ENCODE measurements around the gene ASNS.
"Not testable (repeated sequence)": the region's sequence is repeated elsewhere in the genome, so short reads cannot be mapped to it uniquely, and the experiment has no call there.

Gene ASNS

GRCh38 chr7:97865104-97865503 lies 7.1 kb downstream of the ASNS start:
- Histone ChIP-seq H3K27ac (ENCODE audit: low read depth, low read length) (no peak overlapping the region), H3K36me3 (ENCODE audit: control insufficient read depth, insufficient read depth, low read length) (peaks cover 74% of the 10 kb centered on the region), H3K27me3 (ENCODE audit: control insufficient read depth, insufficient read depth, low read length) (no peaks in the 10 kb centered on the region), H3K9ac (ENCODE audit: low read depth, low read length) (no peak overlapping the region), H3K9me3 (ENCODE audit: control insufficient read depth, insufficient read depth, low read length) (no peaks in the 10 kb centered on the region), H3K4me3 (ENCODE audit: low read depth, low read length) (no peak overlapping the region), H3K4me1 (ENCODE audit: control insufficient read depth, insufficient read depth, low read length) (no peaks in the 10 kb centered on the region)

DNA sequence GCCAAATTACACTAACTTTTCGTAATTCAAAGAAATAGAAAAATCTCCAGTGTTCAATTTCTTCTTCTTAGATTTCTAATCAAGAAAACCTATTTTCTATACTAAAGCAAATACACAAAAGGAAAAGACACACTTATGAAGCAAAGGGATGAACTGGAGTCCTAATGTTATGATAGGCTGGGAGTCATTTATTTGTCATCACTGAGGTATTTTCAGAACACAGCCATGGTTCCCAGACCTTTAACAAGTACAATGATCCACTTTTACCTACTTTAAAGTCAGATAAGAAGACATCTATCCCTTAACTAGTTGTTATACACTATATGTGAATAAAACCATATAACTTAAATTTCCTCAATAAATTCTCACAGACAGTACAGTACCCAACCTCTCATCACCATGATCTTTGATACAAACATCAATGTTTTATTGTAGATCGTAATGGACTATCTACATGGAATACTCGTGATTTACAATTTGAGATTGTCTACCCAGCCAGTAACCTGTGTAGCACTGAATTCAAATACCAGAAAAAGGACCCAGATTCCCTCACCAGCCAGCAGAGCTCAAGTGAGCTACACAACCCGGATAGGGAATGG lies 12.5 kb downstream of the ASNS start:
- peaks cover 79% of the 10 kb centered on the region for H3K36me3 ChIP-seq (ENCODE audit: control insufficient read depth, insufficient read depth, low read length)
- H3K27me3 ChIP-seq (ENCODE audit: control insufficient read depth, insufficient read depth, low read length) = no peaks in the 10 kb centered on the region
- H3K27ac ChIP-seq (ENCODE audit: low read depth, low read length) = no peak overlapping the region
- no peak overlapping the region for H3K9ac ChIP-seq (ENCODE audit: low read depth, low read length)
- no peak overlapping the region for H3K4me3 ChIP-seq (ENCODE audit: low read depth, low read length)
- no peaks in the 10 kb centered on the region for H3K4me1 ChIP-seq (ENCODE audit: control insufficient read depth, insufficient read depth, low read length)
- no peaks in the 10 kb centered on the region for H3K9me3 ChIP-seq (ENCODE audit: control insufficient read depth, insufficient read depth, low read length)

DNA sequence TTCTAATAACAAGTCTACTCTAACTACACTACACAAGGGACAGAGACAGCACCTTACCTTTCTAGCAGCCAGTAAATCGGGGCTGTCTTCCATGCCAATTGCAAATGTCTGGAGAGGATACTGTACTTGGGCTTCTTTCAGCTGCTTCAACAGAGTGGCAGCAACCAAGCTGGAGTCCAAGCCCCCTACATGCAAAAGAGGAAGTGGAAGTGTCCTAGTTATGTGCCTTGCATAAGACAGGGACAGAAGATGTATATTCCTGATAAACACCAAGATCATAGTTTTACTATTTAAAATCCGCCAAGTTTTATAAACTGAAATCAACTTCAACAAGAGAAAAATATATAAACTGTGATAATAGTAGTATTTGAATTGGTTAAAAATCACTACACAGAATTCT lies 14.0 kb downstream of the ASNS start:
- Histone ChIP-seq H3K4me1 (ENCODE audit: control insufficient read depth, insufficient read depth, low read length) (no peaks in the 10 kb centered on the region), H3K27me3 (ENCODE audit: control insufficient read depth, insufficient read depth, low read length) (no peaks in the 10 kb centered on the region), H3K36me3 (ENCODE audit: control insufficient read depth, insufficient read depth, low read length) (peaks cover 80% of the 10 kb centered on the region), H3K27ac (ENCODE audit: low read depth, low read length) (no peak overlapping the region), H3K9ac (ENCODE audit: low read depth, low read length) (no peak overlapping the region), H3K9me3 (ENCODE audit: control insufficient read depth, insufficient read depth, low read length) (no peaks in the 10 kb centered on the region), H3K4me3 (ENCODE audit: low read depth, low read length) (no peak overlapping the region)

DNA sequence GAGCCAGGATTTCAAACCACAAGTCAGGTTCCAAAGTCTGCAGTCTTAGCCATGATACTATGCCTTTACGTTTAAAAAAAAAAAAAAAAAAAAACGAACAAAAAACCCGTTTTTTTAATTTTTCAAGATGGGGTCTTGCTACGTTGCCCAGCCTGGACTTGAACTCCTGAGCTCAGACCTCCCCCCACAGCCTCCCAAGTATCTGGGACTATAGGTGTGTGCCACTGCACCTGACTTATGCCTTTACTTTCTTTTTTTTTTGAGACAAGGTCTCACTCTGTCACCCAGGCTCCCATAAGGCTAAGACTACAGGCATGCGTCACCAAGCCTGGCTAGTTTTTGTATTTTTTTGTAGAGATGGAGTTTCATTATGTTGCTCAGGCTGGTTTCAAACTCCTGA lies 14.7 kb downstream of the ASNS start:
- no peak overlapping the region for H3K4me3 ChIP-seq (ENCODE audit: low read depth, low read length)
- H3K27ac ChIP-seq (ENCODE audit: low read depth, low read length) = no peak overlapping the region
- peaks cover 80% of the 10 kb centered on the region for H3K36me3 ChIP-seq (ENCODE audit: control insufficient read depth, insufficient read depth, low read length)
- no peak overlapping the region for H3K9ac ChIP-seq (ENCODE audit: low read depth, low read length)
- H3K4me1 ChIP-seq (ENCODE audit: control insufficient read depth, insufficient read depth, low read length) = no peaks in the 10 kb centered on the region
- H3K9me3 ChIP-seq (ENCODE audit: control insufficient read depth, insufficient read depth, low read length) = no peaks in the 10 kb centered on the region
- H3K27me3 ChIP-seq (ENCODE audit: control insufficient read depth, insufficient read depth, low read length) = no peaks in the 10 kb centered on the region

GRCh38 chr7:97851683-97852082 lies 20.5 kb downstream of the ASNS start:
- H3K4me3 ChIP-seq (ENCODE audit: low read depth, low read length) = no peak overlapping the region
- no peaks in the 10 kb centered on the region for H3K27me3 ChIP-seq (ENCODE audit: control insufficient read depth, insufficient read depth, low read length)
- no peaks in the 10 kb centered on the region for H3K9me3 ChIP-seq (ENCODE audit: control insufficient read depth, insufficient read depth, low read length)
- no peaks in the 10 kb centered on the region for H3K4me1 ChIP-seq (ENCODE audit: control insufficient read depth, insufficient read depth, low read length)
- H3K9ac ChIP-seq (ENCODE audit: low read depth, low read length) = no peak overlapping the region
- peaks cover 53% of the 10 kb centered on the region for H3K36me3 ChIP-seq (ENCODE audit: control insufficient read depth, insufficient read depth, low read length)
- no peak overlapping the region for H3K27ac ChIP-seq (ENCODE audit: low read depth, low read length)

- not testable (repeated sequence) for H3K4me1 ChIP-seq (ENCODE audit: control insufficient read depth, insufficient read depth, low read length); H3K9ac ChIP-seq (ENCODE audit: low read depth, low read length); H3K9me3 ChIP-seq (ENCODE audit: control insufficient read depth, insufficient read depth, low read length); H3K27me3 ChIP-seq (ENCODE audit: control insufficient read depth, insufficient read depth, low read length); H3K4me3 ChIP-seq (ENCODE audit: low read depth, low read length); H3K27ac ChIP-seq (ENCODE audit: low read depth, low read length)
- peaks cover 41% of the 10 kb centered on the region for H3K36me3 ChIP-seq (ENCODE audit: control insufficient read depth, insufficient read depth, low read length)
Observed at GRCh38 chr7:97850262-97851031, 21.8 kb downstream of the ASNS start.

DNA sequence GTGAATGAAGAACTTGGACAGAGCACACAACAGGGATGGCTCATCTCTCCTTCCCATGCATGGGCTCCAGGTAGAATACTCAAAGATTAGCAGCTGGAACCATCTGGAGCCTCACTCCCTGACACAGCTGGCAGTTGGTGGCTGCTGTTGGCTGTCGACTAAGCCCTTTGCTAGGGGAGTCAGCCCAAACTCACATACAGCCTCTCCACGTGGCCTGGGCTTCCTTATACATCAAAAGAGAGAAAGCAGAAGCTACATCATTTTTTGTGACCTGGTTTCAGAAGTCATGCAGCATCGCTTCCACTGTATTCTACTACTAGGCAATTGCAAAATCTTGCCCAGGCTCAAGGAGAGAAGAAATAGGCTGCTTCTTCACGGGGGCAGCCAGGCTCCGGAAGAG lies 24.4 kb downstream of the ASNS start:
- Histone ChIP-seq H3K27me3 (ENCODE audit: control insufficient read depth, insufficient read depth, low read length) (no peaks in the 10 kb centered on the region), H3K27ac (ENCODE audit: low read depth, low read length) (no peak overlapping the region), H3K9me3 (ENCODE audit: control insufficient read depth, insufficient read depth, low read length) (peaks cover 6% of the 10 kb centered on the region), H3K4me3 (ENCODE audit: low read depth, low read length) (no peak overlapping the region), H3K9ac (ENCODE audit: low read depth, low read length) (no peak overlapping the region), H3K36me3 (ENCODE audit: control insufficient read depth, insufficient read depth, low read length) (peaks cover 14% of the 10 kb centered on the region), H3K4me1 (ENCODE audit: control insufficient read depth, insufficient read depth, low read length) (no peaks in the 10 kb centered on the region)

DNA sequence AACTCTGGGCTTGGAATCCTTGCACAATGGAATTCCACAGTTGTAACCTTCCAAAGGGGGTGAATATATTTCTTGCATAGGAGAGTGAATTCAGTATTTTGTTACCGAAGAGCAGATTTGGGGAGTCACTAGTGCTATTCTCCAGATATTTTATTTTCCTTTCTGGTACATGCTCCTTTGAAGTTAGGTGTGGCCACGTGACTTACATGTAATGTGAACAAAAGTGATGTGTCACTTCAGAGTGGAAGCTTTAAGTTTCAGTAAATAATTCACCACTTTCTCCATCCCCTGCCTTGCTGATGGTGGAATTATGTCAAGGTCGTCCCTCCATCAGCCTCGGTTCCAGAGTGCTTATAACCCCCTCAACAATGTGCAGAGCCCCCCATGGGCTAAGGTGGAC lies 25.3 kb downstream of the ASNS start:
- Histone ChIP-seq H3K27ac (ENCODE audit: low read depth, low read length) (no peak overlapping the region), H3K9me3 (ENCODE audit: control insufficient read depth, insufficient read depth, low read length) (peaks cover 6% of the 10 kb centered on the region), H3K9ac (ENCODE audit: low read depth, low read length) (no peak overlapping the region), H3K4me1 (ENCODE audit: control insufficient read depth, insufficient read depth, low read length) (no peaks in the 10 kb centered on the region), H3K27me3 (ENCODE audit: control insufficient read depth, insufficient read depth, low read length) (no peaks in the 10 kb centered on the region), H3K4me3 (ENCODE audit: low read depth, low read length) (no peak overlapping the region), H3K36me3 (ENCODE audit: control insufficient read depth, insufficient read depth, low read length) (peaks cover 6% of the 10 kb centered on the region)

DNA sequence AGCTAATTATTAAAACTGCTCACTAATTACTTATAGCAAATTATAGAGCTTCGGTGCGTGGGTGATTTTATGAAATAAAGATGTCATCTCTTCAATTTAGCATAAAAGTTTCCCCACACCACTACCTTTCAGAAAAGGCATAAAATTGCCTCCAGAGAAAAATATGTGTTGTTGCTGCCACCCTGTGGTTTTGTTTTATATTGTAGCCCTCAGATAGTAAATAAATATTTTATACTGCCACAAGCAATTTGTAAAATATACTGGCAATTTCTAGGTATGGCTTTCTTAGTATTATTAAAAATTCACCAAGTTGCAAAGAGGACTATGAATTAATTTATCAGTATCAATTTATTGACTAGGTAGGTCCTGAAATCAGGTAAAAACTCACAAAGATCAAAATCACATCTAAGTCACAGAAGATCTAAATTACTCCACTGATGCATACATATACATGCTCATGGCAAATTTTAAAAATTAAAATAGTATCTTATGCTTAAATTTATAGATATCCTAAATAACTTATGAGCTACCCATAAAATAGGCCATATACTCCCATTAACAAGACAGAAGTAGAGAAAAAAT lies 26.5 kb downstream of the ASNS start:
- no peaks in the 10 kb centered on the region for H3K4me1 ChIP-seq (ENCODE audit: control insufficient read depth, insufficient read depth, low read length)
- H3K4me3 ChIP-seq (ENCODE audit: low read depth, low read length) = no peak overlapping the region
- no peaks in the 10 kb centered on the region for H3K27me3 ChIP-seq (ENCODE audit: control insufficient read depth, insufficient read depth, low read length)
- peaks cover 6% of the 10 kb centered on the region for H3K9me3 ChIP-seq (ENCODE audit: control insufficient read depth, insufficient read depth, low read length)
- H3K27ac ChIP-seq (ENCODE audit: low read depth, low read length) = no peak overlapping the region
- no peak overlapping the region for H3K9ac ChIP-seq (ENCODE audit: low read depth, low read length)
- H3K36me3 ChIP-seq (ENCODE audit: control insufficient read depth, insufficient read depth, low read length) = no peaks in the 10 kb centered on the region

GRCh38 chr7:97844036-97844435 lies 28.2 kb downstream of the ASNS start:
- Histone ChIP-seq H3K4me3 (ENCODE audit: low read depth, low read length) (no peak overlapping the region), H3K9me3 (ENCODE audit: control insufficient read depth, insufficient read depth, low read length) (peaks cover 6% of the 10 kb centered on the region), H3K27ac (ENCODE audit: low read depth, low read length) (no peak overlapping the region), H3K9ac (ENCODE audit: low read depth, low read length) (no peak overlapping the region), H3K4me1 (ENCODE audit: control insufficient read depth, insufficient read depth, low read length) (no peaks in the 10 kb centered on the region), H3K27me3 (ENCODE audit: control insufficient read depth, insufficient read depth, low read length) (no peaks in the 10 kb centered on the region), H3K36me3 (ENCODE audit: control insufficient read depth, insufficient read depth, low read length) (no peaks in the 10 kb centered on the region)

DNA sequence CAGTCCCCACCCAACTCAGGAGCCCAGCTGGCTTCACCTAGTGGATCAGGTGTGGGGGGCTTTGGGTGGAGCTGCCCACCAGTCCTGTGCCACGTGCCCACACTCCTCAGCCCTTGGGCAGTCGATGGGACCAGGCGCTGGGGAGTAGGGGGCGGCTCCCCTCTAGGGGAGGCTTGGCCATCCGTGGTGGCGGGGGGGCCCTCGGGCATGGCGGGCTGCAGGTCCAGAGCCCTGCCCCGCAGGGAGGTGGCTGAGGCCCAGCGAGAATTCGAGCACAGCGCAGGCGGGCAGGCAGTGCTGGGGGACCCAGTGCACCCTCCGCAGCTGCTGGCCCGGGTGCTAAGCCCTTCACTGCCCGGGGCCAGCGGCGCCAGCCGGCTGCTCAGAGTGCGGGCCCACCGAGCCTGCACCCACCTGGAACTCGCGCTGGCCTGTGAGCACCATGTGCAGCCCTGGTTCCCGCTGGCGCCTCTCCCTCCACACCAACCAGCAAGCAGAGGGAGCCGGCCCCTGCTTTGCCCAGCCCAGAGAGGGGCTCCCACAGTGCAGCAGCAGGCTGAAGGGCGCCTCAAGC lies 29.3 kb downstream of the ASNS start:
- H3K36me3 ChIP-seq (ENCODE audit: control insufficient read depth, insufficient read depth, low read length) = no peaks in the 10 kb centered on the region
- H3K9ac ChIP-seq (ENCODE audit: low read depth, low read length) = no peak overlapping the region
- no peak overlapping the region for H3K4me3 ChIP-seq (ENCODE audit: low read depth, low read length)
- H3K27me3 ChIP-seq (ENCODE audit: control insufficient read depth, insufficient read depth, low read length) = no peaks in the 10 kb centered on the region
- H3K9me3 ChIP-seq (ENCODE audit: control insufficient read depth, insufficient read depth, low read length) = peaks cover 6% of the 10 kb centered on the region
- no peak overlapping the region for H3K27ac ChIP-seq (ENCODE audit: low read depth, low read length)
- H3K4me1 ChIP-seq (ENCODE audit: control insufficient read depth, insufficient read depth, low read length) = no peaks in the 10 kb centered on the region
